SK-N-SH treated with all-trans-retinoic acid at 6 μM for 48 hours (cell line): ENCODE results near the gene S100A3.

Source experiments
- ARNTL ChIP-seq: fragments of 450-650 bp; formaldehyde crosslinking; IDR thresholded peaks from 2 replicates; pipeline ENCODE4 v1.5.0; 2020; ENCODE audit warnings: low read depth, mild to moderate bottlenecking, moderate library complexity, borderline replicate concordance
- CREB5 ChIP-seq: fragments of 250-450 bp; sonication (Bioruptor Pico); IDR thresholded peaks from 2 replicates; pipeline ENCODE4 v1.5.1; 2020; ENCODE audit warnings: low read depth, mild to moderate bottlenecking, moderate library complexity
- CSDC2 ChIP-seq: fragments of 250-450 bp; sonication (Bioruptor Pico); IDR thresholded peaks from 2 replicates; pipeline ENCODE4 v1.5.0; 2020; ENCODE audit warnings: mild to moderate bottlenecking, moderate library complexity
- CSRNP3 ChIP-seq: fragments of 250-450 bp; sonication (Bioruptor Pico); IDR thresholded peaks from 2 replicates; pipeline ENCODE4 v1.5.1; 2021; ENCODE audit warnings: mild to moderate bottlenecking, moderate library complexity
- ISL1 ChIP-seq: fragments of 250-450 bp; sonication (Bioruptor Pico); IDR thresholded peaks from 2 replicates; pipeline ENCODE4 v2.1.2; 2022; ENCODE audit warnings: mild to moderate bottlenecking, moderate library complexity
- OSR1 ChIP-seq: fragments of 250-450 bp; sonication (Bioruptor Pico); IDR thresholded peaks from 2 replicates; pipeline ENCODE4 v1.8.0; 2022; ENCODE audit warnings: moderate library complexity, mild to moderate bottlenecking, inconsistent platforms
- POU6F1 ChIP-seq: fragments of 250-450 bp; sonication (Bioruptor Pico); IDR thresholded peaks from 2 replicates; pipeline ENCODE4 v1.8.0; 2021; ENCODE audit warnings: low read depth, mild to moderate bottlenecking, moderate library complexity, borderline replicate concordance
- PPARA ChIP-seq: fragments of 250-450 bp; sonication (Bioruptor Pico); IDR thresholded peaks from 2 replicates; pipeline ENCODE4 v1.5.0; 2020; ENCODE audit warnings: mild to moderate bottlenecking, borderline replicate concordance
- RARB ChIP-seq: fragments of 250-450 bp; sonication (Bioruptor Pico); IDR thresholded peaks from 2 replicates; pipeline ENCODE4 v1.8.0; 2021; ENCODE audit warnings: mild to moderate bottlenecking, moderate library complexity
- ZFP30 ChIP-seq: fragments of 450-650 bp; formaldehyde crosslinking; IDR thresholded peaks from 2 replicates; pipeline ENCODE4 v1.5.0; 2022; ENCODE audit warnings: mild to moderate bottlenecking, moderate library complexity

- TF ChIP-seq ARNTL (CRISPR knock-in tag): no peak
- TF ChIP-seq PPARA (CRISPR knock-in tag): no peak
- TF ChIP-seq CSDC2 (CRISPR knock-in tag): no peak
- no peak for TF ChIP-seq POU6F1
- no peak for TF ChIP-seq RARB (CRISPR knock-in tag)
- TF ChIP-seq OSR1: no peak
- TF ChIP-seq CREB5 (CRISPR knock-in tag): no peak
- TF ChIP-seq ISL1 (CRISPR knock-in tag): no peak
- TF ChIP-seq ZFP30 (CRISPR knock-in tag): no peak
- TF ChIP-seq CSRNP3 (CRISPR knock-in tag): no peak
Measured at GRCh38 chr1:153544453-153545066, 4.5 kb downstream of the S100A3 start.
